CD4-positive, alpha-beta T cell treated with Interleukin-10 for 1 hour (primary cell): ENCODE results near the gene DGCR8.
"Not testable (repeated sequence)": the region's sequence is repeated elsewhere in the genome, so short reads cannot be mapped to it uniquely, and the experiment has no call there.

ENCODE experiments used
- DNase-seq: peaks from one replicate; pipeline ENCODE4 v3.0.0-alpha.2; 2020

DGCR8 gene

DNA sequence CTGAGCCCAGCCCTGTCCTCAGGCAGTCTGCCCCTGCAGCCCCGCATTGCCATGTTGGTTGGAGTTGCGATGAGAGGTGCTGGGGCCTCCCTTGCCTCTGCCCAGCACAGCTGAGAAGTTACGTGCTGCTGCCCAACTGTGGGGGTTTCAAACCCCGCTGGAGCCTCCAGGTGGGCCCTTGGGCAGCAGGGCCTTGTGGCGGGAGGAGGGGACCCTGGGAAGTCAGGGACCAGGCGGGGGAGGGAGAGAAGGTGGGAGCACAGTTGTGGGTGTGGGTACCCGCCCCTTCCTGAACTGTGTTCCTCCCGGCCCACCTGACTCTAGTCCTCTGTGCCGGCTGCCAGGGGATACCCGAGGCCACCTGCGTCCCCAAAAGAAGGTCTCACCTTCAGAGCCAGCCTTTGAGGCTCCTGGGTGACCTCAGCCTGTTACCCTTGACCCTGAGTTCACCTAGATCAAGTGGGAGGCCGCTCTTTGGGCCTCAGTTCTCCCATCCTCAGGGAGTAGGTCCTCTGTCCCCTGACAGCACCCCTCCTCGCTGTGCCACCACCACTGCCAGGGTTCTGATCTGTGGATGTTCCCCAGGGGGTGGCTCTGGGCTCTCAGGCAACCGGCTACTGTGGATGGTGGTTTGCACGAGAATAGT lies 78.5 kb downstream of the DGCR8 start:
- DNase-seq = no peak

DNA sequence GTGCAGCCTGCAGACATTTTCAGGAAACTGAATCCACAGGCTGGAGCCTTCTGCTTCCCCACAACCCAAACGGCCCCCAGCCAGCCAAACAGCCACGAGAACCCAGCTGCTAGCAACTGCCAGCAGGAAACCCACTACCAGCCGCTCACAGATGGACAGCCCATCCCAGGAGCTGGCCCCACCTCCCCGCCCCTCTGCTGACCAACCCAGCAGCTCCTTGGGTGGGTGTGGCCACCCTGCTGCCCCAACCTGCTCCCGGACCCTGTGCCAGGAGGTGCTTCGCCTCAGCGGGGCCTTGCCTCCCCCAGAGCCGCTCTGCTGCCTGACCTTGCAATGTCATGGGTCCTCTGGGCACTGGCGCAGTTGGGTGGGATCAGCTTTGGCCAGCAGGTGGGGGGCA lies 79.0 kb downstream of the DGCR8 start:
- no peak for DNase-seq

DNA sequence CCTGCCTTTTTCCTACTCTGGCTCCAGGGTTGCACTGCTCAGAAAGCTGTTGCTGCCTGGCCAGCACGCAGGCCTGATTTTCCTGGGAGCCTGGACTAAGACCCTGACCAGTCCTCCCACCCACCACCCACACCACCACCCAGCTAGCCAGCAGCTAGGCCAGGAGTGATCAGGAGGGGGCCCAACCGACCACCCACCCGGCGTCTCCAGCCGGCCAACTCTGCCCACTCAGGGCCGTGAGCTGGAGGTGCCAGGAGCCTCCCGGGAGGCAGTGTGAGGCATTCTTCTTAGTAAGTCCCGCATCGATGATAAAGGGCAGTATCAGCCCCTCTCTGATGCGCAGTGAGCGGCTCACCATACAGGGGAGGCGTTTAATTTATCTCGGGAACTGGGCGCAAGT lies 79.5 kb downstream of the DGCR8 start:
- DNase-seq = not testable (repeated sequence)

DNA sequence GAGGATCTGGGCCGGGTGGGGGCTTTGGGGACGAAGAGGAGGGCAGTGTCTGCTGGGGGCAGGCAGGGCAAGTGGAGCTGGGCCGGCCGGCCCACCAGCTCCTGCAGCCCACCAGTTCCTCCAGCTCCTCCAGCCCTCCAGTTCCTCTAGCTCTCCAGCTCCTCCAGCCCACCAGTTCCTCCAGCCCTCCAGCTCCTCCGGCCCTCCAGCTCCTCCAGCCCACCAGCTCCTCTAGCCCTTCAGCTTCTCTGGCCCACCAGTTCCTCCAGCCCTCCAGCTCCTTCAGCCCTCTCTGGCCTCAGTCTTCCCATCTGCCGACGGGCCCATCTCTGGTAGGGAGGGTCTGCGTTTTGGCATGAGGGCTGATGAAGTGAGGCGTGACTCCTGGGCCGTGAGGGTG lies 80.0 kb downstream of the DGCR8 start:
- no peak for DNase-seq
